SK-MEL-5 (cell line): ENCODE results near the gene SGCD. TPM values are rescaled to one million over a fixed set of nuclear protein-coding genes. Genes with fewer than 3 reads are reported as not detected.
"Not testable (repeated sequence)": the region's sequence is repeated elsewhere in the genome, so short reads cannot be mapped to it uniquely, and the experiment has no call there.

ENCODE experiments used
- DNase-seq: peaks from one replicate; pipeline ENCODE4 v3.0.0-alpha.2; 2016; ENCODE audit warnings: low read depth, low spot score
- in situ Hi-C: cut with HindIII; loops from 2 replicates; pipeline ENCODE4 v1.10.0; 2016; ENCODE audit warnings: low sequenced_read_pairs, high pct_unique_total_duplicates, low pct_unique_long_range_greater_than_20kb
- total RNA-seq: library from RNA; depleted of rRNA; stranded (reverse); fragments of >200 nt; shearing (Covaris generic); gene quantifications from 2 replicates; pipeline ENCODE4 v1.2.3, GENCODE V29; 2014

Gene SGCD
- total RNA-seq, 1 experiment from 2014 or later: 27.2 TPM

DNA sequence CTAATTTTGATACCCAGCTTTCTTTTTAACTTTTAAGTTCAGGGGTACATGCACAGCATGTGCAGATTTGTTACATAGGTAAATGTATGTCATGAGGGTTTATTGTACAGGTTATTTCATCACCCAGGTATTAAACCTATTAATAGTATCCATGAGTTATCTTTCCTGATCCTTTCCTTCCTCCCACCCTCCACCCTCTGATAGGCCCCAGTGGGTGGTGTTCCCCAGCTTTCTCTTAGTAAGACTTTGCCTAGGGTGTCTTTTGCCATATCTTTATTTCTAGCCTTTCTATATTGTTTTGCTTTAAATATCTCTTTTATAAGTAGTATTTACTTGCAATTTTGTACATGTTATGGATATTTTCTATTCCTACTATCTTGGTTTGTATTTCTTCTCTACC, 243.7 kb downstream of the SGCD start:
- DNase-seq: no peak
- in situ Hi-C loops: no loop called here

DNA sequence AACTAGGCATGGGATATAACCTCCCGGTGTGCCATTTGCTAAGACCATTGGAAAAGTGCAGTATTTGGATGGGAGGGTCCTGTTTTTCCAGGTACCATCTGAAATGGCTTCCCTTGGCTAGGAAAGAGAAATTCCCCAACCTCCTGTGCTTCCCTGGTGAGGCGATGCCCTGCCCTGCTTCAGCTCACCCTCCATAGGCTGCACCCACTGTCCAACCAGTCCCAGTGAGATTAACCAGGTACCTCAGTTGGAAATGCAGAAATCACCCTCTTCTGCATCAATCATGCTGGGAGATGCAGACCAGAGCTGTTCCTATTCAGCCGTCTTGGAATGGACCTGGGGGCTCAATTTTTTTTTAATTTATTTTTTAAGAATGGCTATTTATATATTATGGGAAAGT, 254.8 kb downstream of the SGCD start:
- in situ Hi-C loops: no loop called here

DNA sequence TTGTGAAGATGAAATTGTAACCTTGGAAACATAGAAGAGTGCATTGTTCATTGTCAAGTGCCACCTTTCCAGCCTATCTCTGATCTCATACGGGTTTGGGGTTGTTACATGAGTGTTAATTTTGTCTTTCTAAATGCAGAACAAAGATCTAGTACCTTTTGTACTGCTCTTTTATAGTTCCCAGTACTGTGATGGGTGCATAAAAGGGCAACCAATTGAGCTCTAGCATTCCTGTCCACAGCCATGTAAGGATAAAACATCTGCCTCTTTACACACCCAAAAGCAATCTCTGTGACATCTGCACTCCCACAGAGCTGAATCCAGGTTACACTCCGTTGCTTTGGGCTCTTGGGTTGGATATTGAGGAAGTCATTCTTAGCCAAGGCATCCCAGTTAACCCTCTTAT, 255.2 kb downstream of the SGCD start:
- no peak for DNase-seq
- in situ Hi-C loops: no loop called here

More for the DNA sequence above, 254.8 kb downstream of the SGCD start:
- DNase-seq: no peak

DNA sequence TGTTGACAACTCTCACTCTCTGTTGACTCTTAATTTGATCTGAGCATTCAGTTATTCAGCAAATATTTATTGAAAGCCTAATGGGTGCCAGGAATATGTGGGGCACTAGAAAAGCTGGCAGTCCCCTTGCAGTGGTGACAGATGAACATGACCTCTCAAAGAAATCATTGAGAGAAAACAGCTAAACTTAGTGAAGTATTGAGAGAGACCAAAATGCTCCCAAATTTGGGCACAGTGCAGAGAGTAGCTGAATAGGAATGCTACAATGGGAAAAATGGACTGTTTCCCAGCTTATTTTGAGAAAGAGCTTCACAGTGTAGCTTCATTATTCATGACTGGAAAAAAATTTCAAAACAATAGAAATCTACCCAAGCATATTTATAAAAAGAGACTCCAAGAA, 257.9 kb downstream of the SGCD start:
- in situ Hi-C loops: no loop called here
- no peak for DNase-seq

DNA sequence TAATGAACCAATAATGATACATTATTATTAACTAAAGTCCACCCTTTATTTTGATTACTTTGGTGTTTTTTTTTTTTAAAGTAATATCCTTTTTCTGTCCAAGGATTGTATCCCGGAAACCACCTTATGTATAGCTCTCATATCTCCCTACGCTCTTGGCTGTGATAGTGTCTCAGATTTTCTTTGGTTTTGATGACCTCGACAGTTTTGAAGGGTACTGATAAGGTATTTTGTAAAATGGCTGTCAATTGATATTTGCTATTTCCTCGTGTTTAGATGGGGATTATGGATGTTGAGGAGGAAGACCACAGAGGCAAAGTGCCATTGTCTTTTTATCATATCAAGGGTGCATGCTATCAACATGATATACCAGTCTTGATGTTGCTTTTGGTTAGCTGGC, 259.0 kb downstream of the SGCD start:
- DNase-seq: no peak
- in situ Hi-C loops: no loop called here

DNA sequence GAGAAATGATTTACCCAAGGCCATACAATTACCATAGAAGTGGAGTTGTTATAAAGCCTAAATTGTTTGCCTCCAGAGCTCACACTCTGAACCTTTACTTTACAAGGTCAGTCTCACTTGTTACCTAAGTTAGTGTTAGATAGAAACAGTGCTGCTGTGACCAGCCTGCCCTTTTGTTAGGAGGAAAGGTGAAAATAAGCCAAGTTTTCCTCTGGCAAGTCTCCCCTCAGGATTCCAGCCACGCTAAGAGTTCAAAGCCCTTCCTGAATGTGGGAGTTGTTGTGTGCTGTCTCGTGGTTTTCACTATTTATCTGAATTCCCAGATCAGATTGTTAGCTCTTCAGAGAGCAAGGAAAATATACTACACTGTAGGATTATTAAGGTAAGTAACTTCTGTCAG, 260.0 kb downstream of the SGCD start:
- in situ Hi-C loops: no loop called here

DNA sequence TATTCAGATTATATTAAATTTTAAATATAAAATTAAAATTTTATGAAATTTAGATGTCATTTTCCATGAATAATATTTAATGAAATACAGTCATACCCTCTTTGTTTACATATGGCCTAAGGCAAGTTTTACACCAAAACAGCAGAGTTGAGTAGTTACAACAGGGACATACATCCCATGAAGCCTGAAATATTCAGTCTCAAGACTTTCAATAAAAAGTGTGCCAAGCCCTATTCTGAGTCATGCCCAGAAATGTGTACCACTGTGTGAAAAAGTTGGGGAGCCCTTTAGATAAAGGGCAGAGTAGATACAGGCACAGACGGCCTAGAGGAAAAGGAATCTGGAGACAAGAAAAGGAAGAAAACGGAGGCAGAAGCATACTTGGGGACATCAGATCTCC, 261.3 kb downstream of the SGCD start:
- in situ Hi-C loops: no loop called here
- DNase-seq: peak; percentile 11

More for the DNA sequence above, 260.0 kb downstream of the SGCD start:
- peak; percentile 18 for DNase-seq

DNA sequence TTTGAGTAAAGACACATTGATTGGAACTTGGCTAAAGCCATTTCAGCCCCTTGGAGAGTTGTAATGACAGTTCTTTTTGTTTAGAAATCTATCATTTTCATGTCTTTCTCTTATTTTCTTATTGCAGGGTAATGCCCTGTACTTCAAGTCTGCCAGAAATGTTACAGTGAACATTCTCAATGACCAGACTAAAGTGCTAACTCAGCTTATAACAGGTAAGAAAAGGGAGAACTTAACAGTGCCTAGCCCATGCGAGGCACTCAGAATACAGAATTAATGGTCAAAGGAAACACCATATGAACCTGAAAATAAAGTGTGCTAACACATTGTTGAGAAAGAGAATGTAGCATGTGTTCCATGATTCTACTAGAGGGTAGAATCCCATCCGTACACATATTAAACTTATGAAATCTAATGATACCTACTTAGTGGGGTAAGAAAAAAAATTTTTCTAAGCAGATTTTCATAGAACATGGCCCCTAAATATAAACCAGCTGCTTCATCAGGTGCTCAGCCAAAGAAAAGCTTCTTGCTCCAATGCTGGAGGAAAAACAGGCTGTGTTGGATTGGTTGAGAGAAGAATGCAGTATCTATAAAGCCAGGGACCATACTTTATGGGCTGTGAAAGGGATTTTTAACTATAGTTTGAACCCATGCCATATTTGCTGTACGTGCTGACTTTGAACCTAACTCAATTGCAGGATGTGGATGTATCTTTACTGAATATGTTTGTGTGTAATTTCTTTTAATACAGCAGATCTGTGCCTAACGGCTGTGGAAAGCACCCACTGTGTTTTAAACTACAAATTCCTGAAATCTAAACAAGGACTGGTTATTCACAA, 262.4 kb downstream of the SGCD start:
- in situ Hi-C loops: no loop called here
- DNase-seq: peak; percentile 93

DNA sequence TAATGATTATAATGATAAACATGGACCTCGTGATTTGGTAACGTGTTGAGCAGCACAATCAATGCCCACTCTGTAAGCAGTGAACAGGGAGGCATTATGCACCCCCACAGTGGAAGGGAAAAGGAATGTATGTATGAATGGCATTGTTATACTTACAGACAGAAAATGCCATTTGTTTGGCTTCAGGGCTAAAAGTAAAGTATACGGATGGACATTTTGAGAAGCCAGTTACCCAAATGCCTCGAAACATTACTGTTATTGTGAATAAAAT, 262.9 kb downstream of the SGCD start:
- in situ Hi-C loops: no loop called here
- peak; percentile 98 for DNase-seq

DNA sequence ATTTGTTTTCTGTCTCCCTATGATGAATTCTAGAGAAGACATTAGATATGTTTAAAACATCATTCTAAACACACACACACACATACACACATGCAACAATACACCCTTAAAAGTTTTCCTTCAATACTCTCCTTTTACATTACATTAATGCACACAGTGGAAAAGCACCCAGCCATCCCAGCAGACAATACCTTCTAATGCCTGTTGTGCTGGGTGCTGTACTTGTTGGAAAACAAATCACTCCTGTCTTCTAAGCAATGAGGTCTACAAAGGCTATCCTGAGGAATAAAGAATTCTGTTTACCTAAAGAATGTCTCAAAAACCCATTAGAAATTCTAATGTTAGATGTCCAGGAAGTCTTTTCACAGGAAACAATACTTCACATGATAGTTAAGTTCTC, 264.0 kb downstream of the SGCD start:
- in situ Hi-C loops: no loop called here
- DNase-seq: peak; percentile 24

DNA sequence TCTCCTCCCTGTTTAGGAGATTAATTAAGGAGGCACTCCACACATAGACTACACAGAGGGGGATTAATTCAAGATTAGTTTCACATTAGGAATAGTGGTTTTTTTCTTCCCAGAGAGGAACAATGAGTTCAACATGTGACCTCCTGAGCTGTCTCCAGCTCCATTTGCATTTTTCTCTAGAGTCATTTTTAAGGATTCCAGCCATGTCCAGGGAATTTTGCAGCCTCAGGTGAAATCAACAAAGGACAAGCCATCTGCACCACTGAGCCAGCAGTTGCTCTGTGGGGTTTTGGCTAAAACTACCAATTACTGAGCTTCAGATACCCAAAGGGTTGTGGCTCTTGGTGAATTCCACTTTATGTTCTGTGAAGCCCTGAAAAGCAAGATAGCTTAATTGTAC, 264.7 kb downstream of the SGCD start:
- in situ Hi-C loops: no loop called here
- no peak for DNase-seq

DNA sequence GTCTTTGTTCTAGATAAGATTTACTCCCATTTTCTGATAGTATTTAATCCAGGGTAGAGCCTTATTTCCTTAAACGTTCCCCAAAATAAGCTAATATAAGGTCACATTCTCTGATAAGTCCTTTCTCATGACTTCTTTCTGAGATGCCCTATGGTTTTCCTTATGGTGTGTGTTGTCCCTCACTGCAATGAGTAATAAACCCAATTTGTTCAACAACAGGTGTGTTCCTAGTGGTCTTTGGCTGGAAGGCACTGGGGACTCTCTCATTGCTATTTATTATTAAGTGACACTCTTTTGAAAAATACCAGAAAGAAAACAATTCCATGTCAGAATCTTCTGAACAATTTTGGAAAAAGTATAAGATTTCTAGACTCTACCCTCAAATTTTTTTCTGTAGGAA, 266.6 kb downstream of the SGCD start:
- DNase-seq: no peak

DNA sequence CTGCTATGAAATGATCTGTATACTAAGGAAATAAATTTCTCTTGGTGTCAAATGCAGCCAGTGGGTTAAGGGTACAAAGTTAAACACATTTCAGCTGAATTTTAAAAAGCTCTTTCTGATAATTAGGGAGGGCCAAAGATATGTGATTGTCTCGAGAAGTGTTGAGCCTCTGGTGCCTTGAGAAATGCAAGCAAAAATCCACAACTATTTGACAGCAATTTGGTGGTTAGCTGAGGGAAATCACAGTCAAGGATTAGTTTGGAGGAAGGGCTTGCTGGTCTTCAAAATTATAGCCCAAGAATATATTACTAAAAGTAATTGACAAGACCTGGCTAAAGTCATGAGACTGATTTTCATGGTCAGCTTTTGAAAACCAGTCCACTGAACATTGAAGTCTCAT, 267.4 kb downstream of the SGCD start:
- DNase-seq: no peak
- in situ Hi-C loops: no loop called here

More for the DNA sequence above, 266.6 kb downstream of the SGCD start:
- in situ Hi-C loops: no loop called here

DNA sequence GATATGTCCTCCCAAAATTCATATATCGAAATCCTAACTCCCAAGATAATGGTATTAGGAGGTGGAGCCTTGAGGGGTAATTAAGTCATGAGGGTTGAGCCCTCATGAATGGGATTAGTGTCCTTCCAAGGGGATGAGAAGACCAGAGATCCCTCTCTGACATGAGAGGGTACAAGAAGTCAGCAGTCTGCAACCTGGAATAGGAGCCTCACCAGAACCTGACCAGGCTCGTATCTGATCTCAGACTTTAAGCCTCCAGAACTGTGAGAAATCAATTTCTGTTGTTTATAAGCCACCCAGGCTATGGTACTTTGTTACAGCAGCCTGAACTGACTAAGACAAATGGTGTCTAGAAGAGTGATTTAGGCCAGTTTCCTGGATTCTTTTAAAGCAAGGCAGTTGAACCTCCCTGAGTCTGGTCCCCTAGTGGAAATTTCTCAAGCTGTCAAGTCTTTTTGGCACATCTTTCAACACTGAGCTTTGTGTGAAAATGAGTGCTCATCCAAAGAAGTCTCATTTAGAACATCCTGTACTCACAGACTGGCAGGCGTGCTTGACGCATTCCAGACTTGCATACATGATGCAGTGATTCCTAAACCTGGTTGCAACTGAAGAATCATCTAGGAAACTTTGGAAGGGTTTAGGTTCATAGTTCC, 268.3 kb downstream of the SGCD start:
- DNase-seq: peak; percentile 16
- in situ Hi-C loops: no loop called here

DNA sequence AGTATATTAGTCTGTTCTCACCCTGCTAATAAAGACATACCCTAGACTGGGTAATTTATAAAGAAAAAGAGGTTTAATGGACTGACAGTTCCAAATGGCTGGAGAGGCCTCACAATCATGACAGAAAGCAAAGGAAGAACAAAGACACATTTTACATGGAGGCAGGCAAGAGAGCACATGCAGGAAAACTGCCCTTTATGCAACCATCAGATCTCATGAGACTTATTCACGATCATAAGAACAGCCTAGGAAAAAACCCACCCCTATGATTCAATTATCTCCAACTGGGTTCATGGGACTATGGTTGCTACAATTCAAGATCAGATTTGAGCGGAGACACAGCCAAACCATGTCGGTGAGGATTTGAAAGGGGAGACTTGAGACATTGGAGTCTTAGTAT, 270.3 kb downstream of the SGCD start:
- in situ Hi-C loops: no loop called here
- DNase-seq: peak; percentile 80

DNA sequence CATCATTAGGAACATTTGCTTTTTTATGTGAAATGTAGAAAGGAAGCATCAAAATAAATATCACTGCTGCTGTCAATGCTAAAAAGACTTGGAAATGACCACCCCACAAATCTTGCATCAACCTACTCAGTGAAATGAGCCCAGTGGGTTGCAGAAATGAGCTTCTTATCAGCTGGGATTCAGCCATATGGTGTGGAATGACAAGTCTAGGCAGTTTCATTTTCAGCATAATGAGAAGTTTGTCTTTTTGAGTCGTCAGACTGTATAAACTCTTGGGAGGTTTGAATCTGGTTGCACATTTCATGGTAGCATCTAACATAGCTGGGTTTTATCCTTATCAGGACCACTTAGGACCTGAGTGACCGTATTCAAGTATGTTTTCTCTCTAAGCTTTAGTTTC, 272.0 kb downstream of the SGCD start:
- in situ Hi-C loops: no loop called here

DNA sequence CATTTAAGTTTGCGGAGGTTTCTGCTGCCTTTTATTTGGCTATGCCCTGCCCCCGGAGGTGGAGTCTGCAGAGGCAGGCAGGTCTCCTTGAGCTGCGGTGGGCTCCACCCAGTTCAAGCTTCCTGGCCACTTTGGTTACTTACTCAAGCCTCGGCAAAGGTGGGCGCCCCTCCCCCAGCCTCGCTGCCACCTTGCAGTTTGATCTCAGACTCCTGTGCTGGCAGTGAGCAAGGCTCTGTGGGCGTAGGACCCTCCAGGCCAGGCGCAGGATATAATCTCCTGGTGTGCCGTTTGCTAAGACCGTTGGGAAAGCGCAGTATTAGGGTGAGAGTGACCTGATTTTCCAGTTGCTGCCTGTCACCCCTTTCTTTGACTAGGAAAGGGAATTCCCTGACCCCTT, 283.6 kb downstream of the SGCD start:
- in situ Hi-C loops, DNase-seq: not testable (repeated sequence)

More for the DNA sequence above, 272.0 kb downstream of the SGCD start:
- no peak for DNase-seq

DNA sequence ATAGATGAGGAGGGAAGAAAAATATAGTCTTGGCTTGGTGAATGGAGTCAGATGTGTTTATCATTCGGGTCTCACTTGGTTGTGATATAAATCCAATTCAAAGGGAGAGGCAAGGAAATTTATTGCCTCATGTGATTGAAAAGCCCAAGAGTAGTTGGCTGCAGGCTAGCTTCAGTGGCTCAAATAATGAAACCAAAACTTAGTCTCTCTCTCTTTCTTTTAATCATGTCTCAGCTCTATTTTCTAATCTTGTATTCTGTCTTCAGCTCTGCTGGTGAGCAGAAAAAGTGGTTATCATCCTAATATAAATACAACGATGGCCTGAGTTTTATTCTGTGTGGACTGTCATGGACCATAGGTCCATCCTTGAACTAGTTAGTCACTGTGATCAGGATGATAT, 288.9 kb downstream of the SGCD start:
- DNase-seq: no peak
- in situ Hi-C loops: no loop called here

DNA sequence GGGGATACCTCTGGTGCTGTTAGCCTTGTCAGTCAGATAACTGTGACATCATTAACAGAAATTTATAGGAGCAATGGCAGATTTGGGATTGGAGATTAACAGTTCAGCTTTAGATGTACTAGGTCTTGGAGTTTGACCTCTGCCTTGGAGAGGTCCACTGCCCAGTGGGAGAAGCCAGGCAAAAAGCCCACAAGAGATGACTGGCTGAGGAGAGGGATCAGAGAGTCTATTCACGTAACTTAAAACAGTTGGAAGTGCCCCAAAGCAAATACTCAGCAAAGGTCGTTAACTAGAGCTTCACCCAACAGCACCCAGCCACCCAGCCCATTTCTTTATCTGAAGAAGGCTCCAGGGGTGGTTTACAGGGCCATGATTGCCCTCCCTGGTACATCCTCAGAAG, 290.5 kb downstream of the SGCD start:
- no peak for DNase-seq
- in situ Hi-C loops: no loop called here
